SKM-1 (cell line): Measurements from ENCODE around the gene DIRAS3.
"Not testable (repeated sequence)": the region's sequence is repeated elsewhere in the genome, so short reads cannot be mapped to it uniquely, and the experiment has no call there.

Experiments
- DNase-seq: peaks from one replicate; lab custom pipeline; 2025; ENCODE audit not compliant: unreplicated experiment; lab: John Stamatoyannopoulos, UW

Gene DIRAS3

DNA sequence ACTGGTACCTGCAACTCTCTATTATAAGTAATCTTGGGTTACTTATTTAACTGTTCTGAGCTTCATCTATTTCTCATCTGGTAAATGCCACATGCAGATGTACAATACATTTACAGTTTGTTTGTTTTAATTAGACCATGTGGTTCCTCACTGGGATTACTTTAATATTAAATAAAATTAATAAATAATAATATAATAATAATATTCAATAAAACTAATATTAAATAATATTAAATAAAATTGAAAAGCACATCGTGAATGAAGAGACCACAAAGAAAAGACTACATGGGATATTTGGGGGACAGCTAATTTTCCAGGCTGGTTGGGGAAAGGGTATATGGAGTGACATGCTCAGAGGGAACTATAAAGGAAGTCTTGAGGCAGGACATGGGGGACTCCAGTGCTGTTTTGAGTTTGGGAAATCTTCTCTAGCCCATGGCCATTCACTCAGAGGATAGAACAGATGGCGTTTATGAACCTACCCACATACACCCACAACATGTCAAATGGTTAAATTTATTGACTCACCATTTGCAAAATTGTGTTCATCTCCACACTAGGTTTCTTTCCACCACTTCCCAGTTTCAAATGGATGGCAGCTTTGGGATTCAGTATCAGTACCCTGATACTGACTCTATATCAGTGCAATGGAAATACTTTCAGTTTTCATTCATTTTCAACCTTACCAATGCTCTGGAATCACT is 25.6 kb downstream of the DIRAS3 start:
- DNase-seq, result no peak

DNA sequence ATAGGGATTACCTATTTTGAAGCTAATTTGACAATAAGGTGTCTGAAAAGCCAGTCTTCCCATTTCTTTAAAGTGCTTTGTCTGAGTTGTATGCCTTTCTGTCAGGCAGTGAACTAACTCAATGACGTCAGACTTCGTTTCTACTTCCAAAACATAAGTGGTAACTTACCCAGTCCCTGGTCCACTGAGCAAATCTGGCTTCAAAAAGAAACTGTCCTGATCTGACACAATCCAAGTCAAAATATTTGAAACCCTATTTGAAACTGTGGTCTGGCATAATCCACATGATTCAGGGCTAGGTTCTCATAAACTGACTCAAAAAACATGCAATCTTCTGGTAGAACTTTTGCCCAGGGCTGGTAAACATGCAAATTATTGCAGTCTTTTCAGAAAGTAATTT is 34.0 kb downstream of the DIRAS3 start:
- DNase-seq, result no peak

DNA sequence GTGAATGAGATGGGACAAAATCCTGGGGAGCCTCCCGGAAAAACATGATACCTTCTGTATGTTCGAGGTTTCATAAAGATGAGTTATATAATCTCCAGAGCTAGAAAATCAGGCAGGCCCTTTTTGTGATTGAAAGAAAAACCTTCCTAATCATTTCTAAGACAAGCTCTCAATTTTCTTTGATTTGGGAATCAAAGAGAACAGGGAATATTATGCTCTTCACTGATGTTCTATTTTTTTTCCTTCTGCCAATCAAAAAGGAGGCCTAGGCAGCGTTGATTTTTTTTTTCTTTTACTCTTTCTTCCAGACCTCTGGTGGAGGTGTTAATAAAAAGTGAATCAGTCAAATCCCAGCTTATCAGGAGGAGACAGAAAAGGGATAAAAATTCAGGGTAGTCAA is 34.5 kb downstream of the DIRAS3 start:
- no peak for DNase-seq

- DNase-seq, result no peak
Measured at GRCh38 chr1:68015369-68015768, 35.1 kb downstream of the DIRAS3 start.

- DNase-seq, result no peak
Measured at GRCh38 chr1:68013351-68013750, 37.1 kb downstream of the DIRAS3 start.

DNA sequence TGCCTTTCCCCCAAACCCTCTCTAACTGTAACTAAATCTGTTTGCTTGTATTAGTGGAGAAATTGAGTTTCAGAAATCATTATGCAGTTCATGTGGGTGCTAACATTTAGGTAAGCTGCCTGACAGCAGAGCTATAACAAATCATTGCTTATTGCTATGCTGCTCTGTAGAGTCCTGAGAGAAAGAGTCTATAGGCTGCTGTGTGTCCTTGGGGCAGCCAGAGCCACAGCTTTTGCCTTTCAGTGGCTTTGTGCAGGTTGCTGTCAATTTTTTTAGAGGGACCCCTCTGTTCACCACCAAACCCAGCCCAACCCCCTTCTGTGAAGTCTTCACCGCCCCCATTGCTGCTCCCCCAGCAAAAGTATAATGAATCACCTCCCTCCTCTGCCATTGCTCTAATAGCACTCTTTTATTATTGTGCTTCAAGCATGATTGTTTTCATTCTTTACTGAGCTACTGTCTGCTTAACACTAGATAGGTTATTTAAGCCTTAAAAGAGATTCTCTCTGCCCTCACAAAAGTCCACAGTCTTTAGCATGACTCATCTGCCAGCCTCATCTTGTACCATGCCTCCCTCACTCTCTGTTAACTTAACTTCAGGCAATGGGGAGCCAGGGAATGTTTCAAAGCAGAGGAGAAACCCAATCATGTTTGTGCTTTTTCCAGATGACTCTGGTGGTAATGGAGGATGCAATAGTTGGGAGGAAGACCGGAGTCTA is 38.6 kb downstream of the DIRAS3 start:
- no peak for DNase-seq

- no peak for DNase-seq
Measured at GRCh38 chr1:68010543-68010942, 39.9 kb downstream of the DIRAS3 start.

GRCh38 chr1:68010090-68010489 is 40.3 kb downstream of the DIRAS3 start:
- no peak for DNase-seq

- DNase-seq, result not testable (repeated sequence)
Measured at GRCh38 chr1:68003626-68004025, 46.8 kb downstream of the DIRAS3 start.

DNA sequence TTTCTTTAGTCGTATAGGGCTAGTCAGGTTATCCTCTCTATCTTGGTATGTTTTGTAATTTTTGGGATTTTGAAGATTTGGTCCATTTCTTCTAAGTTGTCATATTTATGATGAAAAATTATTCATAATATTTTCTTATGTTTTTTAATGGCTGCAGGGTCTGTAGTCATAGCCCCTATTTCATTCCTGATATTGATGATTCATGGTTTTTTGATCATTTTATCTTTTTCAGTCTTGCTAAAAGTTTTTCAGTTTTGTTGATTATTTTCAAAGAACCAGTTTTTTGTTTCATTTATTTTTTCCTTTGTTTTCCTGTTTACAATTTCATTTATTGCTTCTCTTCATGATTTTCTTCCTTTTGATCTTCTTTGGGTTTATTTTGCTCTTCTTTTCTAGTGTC is 50.2 kb downstream of the DIRAS3 start:
- DNase-seq, result no peak

GRCh38 chr1:67997746-67998145 is 52.7 kb downstream of the DIRAS3 start:
- no peak for DNase-seq
